ENCODE data around the gene HS3ST6.

GRCh38 chr16:1911467-1912214, 6.6 kb downstream of the HS3ST6 start:
- no peak for TF ChIP-seq ETV5 (CRISPR knock-in tag; IDR thresholded peaks at IDR 0.05; ENCODE audit: borderline replicate concordance)
- no peak for TF ChIP-seq EP300 (IDR thresholded peaks at IDR 0.05; ENCODE audit: low read depth in 2 of 2, low read length in 2 of 2)
- no peak for TF ChIP-seq EP300 (CRISPR knock-in tag; IDR thresholded peaks at IDR 0.05; ENCODE audit: borderline replicate concordance)
- no peak for TF ChIP-seq POLR2A (IDR thresholded peaks at IDR 0.05; ENCODE audit: insufficient read depth in 1 of 2, low read depth in 2 of 2, low read length in 2 of 2)
- TF ChIP-seq TMF1 (CRISPR knock-in tag; IDR thresholded peaks at IDR 0.05; ENCODE audit: low read depth), result no peak
- TF ChIP-seq ZNF143 (CRISPR knock-in tag; IDR thresholded peaks at IDR 0.05), result no peak
- TF ChIP-seq SP2 (CRISPR knock-in tag; IDR thresholded peaks at IDR 0.05), result no peak
- no peak for TF ChIP-seq HDAC6 (IDR thresholded peaks at IDR 0.05; ENCODE audit: low read depth, low read length)
- TF ChIP-seq TBX3 (IDR thresholded peaks at IDR 0.05; ENCODE audit: borderline replicate concordance), result no peak
- no peak for TF ChIP-seq STAT5B (CRISPR knock-in tag; IDR thresholded peaks at IDR 0.05)
- TF ChIP-seq CHCHD3 (CRISPR knock-in tag; IDR thresholded peaks at IDR 0.05), result no peak
- TF ChIP-seq CTCF (CRISPR knock-in tag; IDR thresholded peaks at IDR 0.05), result no peak
- no peak for TF ChIP-seq SMC3 (IDR thresholded peaks at IDR 0.05; ENCODE audit: low read length)
- no peak for TF ChIP-seq SYNCRIP (IDR thresholded peaks at IDR 0.05; ENCODE audit: insufficient read depth, low read depth, low read length)
- TF ChIP-seq NBN (conservative IDR thresholded peaks at IDR 0.05), result no peak
